COR-L47 (cell line): ENCODE measurements around the gene ENTR1.

Experiments used
- DNase-seq: peaks from one replicate; lab custom pipeline; 2025; lab: John Stamatoyannopoulos, UW

ENTR1 gene, protein sequence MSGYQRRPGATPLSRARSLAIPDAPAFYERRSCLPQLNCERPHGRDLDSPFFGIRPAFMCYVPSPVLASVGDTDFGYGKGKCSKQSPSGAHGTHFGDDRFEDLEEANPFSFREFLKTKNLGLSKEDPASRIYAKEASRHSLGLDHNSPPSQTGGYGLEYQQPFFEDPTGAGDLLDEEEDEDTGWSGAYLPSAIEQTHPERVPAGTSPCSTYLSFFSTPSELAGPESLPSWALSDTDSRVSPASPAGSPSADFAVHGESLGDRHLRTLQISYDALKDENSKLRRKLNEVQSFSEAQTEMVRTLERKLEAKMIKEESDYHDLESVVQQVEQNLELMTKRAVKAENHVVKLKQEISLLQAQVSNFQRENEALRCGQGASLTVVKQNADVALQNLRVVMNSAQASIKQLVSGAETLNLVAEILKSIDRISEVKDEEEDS

DNA sequence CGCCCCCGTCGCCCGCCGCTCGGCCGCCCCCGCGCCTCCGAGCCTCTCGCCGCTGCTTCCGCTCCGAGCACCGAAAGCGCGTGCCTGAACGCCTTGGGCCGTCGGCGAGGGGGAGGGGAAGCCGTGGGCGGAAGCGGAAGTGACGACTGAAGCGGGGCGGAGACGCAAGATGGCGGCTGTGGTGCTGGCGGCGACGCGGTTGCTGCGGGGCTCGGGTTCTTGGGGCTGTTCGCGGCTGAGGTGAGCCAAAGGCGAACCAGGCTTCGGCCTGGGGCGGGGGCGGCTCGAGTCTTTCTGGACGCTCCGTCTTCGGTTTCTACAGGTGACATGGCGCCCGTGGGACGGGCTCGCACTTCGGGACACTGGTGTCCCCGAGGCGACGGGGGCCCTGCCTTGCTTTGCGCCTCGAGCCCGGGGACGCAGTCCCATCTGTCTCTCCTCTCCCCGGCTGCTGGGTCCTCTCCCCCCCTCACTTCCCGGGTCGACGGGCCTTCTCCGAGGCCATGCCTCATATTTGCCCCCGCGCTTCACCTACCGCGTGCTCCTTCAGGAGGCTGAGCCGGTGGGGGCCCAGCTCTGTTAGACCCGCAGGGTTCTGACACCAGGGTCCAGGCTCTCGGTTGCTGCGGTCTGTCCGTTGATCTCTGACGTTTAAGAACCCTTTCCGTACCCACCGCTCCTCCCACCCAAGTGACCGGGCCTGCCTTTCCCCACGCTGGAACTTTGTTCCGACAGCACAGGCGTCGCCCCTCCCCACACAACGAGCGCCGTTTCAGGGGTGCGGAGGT, at the start of gene ENTR1, which contains the start of gene PMPCA:
ENTR1 (minus strand) TSS at position 115 of the 788 bp plus-strand sequence. CDS start 217 bp downstream, outside the sequence.
PMPCA (plus strand) TSS at position 159 of the 788 bp plus-strand sequence; CDS start at position 170, 11 bp downstream.
- DNase-seq, result peak; percentile 80

DNA sequence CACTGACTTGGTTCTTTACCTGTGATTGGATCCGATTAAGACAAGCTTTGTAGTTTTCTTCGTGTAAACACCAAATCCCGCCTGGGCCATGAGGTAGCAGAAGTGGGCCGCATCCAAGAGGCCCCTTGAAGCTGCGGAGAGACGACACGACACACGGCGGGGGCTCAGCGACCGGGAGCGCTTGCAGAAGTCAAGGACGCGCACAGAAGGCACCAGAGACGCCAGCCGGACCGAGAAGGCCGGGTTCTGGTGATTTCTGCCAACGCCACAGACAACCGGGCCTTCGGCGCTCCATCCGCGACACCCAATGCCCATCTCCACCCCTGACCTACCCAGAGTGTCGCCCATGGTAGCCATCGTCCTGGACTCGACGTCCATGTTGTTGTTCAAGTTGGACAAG, 49.0 kb upstream of the ENTR1 start:
- no peak for DNase-seq

DNA sequence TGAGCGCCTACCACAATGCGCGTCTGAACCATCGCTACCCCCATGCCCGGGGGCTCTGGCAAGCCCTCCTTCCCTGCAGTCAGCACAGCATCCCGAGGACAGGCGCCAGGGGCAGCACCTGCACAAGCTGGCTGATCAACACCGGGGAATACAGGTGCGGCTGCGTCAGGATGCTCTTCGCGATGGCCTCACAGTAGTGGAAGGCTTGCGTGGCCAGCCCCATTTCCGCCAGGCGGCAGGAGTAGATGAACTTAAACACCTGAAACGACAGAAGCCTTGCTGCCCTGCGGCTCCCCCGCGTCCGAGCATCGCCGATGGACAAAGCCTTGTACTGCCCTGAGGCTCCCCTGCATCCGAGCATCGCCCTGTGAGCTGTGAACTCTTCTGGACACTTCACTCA, 46.9 kb upstream of the ENTR1 start:
- no peak for DNase-seq

DNA sequence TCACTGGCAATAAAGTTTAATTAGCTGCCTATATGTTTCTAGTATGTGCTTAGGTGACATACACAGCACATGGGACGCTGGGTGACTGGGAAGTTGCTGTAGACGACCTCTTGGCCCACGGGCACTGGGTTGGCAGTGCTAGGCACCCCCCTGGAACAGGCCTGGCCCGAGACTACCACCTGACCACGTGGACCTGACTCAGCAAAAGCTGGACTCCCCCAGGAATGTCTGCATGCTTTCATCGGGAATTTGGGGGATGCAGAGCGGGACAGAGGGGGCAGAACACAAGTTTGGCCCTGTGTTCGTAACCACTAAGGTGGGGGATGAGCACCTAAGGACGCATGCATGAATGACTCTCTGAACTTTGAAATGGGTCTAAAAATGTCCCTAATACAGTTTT, 45.8 kb upstream of the ENTR1 start:
- no peak for DNase-seq

DNA sequence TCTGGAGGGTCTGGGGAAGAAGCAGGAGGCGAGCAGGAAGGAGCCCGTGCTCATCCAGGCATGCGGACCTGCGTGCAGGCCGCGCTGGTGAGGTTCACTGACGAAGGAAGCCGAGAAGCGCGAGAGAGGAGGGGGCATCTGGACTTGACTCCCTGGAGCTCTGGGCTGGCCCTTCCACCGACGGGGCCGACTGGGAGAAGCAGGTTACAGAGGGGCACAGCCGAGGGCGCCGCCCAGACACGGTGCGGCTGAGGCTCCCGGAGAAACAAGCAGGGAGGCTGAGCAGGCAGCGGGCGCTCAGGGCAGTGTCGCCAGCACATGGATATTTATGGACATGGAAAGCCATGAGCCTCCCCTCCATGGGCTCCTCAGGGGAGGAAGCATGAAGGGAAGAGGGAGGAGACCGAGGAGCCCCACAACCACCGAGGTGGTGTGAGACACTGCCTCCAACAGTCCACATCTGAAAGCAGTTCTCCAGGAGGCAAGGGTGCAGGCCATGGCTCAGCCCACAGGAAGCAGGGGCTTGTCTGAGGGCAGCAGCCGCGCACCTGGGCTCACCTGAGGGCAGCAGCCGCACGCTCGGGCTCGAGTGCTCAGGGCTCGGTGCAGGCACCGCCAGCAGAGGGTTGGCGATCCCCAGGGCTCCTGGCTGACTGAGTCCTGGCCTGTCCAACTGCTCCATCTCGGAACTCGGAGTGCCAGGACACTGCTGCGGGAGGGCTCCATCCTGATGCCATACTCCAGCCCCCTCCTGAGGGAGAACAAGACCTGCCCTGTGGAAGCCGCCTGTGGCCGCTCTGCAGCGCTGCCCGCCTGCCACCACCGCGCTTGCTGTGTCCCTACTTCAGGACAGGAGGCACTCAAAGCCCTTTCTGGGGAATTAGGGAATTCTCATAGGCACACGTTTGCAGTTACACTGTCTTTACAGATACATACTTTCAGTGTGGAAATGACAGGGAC, 44.9 kb upstream of the ENTR1 start:
- DNase-seq, result no peak

DNA sequence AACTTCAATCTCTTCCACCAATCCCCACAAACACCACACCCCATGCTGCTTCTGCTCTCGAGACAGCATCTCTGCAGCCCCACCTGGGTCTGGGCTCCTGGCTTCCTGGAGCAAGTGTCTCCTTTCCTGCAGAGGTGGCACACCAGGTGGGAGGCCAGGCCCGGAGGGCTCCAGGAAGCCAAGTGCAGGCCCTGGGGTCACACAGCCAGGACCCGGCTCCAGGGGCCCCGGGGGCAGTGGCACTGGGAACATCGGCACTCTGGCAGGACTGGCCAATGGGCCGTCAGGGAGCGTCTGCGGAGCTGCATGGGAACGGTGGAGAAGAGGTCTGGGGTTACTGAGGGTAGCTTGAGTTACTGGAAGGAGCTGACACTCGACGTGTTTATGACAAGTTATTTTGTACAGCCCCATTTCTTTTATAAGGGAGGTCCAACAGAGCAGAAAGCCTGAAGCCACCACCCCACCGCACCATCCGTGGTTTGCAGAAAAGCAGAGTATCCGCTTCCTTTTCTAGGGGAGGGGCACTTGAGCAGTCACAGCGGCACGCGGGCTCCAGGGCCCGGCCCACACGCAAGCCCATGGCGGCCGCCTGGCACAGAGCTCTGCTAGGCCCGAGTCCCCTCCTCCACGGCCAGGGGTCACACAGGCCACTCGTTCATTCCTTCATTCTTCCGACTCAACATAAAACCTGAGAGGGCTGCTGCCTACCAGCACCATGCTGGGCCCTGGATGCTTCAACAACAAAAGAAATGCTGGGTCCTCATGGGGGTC, 43.8 kb upstream of the ENTR1 start:
- DNase-seq, result no peak

DNA sequence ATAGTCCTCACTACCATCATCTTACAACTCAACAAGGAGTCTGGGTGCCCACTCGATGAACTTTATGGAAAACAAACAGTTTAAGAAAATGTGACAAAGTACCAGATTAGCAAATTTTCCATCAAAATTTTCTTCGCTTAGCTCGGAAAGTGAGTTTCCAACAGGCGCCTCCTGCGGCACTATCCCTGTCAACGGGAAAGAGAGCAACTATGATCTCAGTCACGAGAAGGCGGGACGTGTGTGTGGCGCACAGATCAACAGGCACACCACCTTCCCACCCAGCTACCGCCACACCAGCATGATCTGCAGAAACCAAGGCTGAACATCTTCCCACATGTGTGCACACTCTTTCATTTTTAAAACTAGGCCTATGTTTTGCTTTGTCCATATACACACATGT, 42.9 kb upstream of the ENTR1 start:
- DNase-seq, result no peak

DNA sequence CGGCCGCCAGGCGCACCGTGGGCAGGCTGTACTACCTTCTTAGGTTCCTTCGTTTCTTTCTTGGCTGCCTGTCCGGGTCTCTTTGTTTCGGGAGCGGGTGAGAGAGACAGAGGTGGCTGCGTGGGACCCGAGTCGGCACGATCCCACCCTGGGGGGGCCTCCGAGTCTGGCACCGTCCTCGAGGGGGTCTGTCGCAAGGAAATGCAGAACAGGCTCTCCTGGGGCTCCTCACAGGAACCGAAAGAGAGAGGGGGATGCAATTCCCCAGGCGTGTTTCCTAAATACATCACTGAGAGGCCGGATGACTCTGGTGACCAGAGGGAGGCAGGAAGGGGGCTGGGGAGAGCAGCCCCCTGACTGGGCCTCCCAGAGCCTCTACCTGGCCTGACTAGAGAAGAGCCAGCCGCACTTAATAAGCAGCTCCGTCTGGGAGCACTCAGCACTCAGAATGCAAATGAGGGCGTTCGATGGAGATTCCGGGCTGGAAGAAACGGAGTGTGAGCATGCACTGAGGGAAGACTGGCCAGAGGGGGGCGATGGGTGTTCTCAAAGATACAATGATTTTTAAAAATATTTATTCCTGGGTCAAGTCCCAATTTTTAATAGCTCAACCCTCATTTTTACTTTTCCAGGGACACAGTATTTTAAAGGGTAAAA, 40.9 kb upstream of the ENTR1 start:
- DNase-seq, result no peak

DNA sequence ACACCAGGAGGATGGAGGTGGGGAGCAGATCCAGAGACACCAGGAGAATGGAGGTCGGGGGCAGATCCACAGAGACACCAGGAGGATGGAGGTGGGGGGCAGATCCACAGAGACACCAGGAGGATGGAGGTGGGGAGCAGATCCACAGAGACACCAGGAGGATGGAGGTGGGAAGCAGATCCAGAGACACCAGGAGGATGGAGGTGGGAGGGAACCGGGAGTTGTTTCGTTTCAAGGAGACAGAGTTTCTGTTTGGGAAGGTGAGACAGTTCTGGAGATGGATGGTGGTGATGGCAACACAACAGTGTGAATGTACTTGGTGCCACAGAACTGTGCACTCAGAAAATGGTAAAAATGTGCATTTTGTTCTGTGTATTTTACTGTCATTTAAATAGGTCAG, 38.2 kb upstream of the ENTR1 start:
- no peak for DNase-seq

DNA sequence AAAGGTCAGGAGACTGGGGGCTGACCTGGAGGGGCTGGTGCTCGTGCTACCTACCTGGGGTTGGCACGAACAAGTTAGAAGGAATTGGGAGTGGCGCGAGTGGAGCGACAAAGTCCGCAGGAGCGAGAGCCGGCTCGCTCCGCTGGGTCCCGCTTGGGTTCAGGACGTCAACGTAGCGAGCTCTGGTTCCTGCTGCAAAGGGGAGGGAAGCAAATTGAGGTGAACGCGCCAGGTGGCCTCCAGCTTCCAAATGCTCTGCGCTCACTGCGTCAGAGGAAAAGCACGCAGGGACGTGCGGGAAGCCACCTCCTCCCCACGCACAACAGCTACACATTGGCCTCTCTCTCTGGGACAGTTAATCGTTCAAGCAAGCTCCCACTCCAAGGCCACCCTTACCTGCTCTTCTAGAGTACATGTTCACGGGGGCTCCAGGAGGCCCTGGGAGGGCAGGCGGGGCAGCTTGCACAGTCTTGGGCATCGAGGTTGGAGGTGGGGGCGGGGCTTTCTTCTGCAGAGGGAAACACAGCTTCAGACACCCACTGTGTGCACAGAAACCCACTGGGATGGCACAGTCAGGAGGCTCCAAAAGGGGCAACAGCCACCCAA, 36.9 kb upstream of the ENTR1 start:
- no peak for DNase-seq

DNA sequence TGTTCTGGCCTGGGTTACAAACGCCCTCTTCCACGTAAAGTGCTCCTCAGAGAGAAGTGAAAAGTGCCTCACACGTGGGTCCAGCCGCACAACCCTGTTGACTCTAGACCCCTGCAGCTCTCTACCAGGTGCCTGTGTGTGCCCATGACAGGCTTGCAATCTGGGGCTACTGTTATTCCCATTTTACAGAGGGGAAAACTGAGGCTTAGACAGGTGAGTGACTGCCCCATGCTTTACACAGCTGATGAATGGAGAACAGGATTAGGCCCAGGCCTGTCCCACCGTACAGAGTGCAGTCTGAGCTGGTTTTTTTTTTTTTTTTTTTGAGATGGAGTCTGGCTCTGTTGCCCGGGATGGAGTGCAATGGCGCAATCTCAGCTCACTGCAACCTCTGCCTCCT, 35.4 kb upstream of the ENTR1 start:
- DNase-seq, result no peak

DNA sequence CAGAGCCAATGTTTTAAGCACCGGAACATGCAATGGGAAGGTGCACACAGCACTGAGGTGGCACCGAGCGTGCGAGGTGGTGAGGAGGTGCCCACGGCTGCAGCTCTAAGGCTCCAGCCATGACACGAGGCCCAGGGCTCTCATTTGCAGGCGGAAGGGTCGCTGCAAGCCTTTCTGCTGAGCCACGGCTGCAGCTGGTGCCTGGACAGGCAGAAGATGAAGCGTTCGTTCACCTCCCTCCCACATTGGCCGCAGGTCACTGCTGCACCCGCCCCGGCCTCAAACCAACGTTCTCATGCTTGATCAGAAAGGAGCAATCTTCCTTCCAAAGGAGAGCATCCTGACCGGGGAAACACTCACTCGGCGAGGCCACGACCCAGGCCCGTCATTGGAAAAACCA, 33.7 kb upstream of the ENTR1 start:
- DNase-seq, result no peak

DNA sequence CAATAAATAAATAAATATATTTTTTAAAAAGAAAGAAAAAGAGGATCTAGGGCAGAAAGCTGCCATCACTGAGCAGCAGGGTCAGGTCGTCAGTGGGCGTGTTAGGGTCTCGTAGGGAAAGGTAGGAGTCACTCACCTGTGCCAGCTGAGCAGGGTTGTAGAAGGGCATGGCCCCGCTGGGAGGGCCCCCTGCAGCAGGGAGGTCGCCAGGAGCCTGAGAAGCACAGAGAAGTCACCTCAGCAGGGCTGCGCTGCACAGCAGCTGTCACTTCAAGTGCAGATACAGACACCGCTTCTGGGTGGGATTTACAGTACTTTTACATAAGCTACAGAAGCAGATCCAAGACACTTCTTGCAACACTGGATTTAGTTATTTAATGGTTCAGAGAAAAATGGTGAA, 33.3 kb upstream of the ENTR1 start:
- no peak for DNase-seq

DNA sequence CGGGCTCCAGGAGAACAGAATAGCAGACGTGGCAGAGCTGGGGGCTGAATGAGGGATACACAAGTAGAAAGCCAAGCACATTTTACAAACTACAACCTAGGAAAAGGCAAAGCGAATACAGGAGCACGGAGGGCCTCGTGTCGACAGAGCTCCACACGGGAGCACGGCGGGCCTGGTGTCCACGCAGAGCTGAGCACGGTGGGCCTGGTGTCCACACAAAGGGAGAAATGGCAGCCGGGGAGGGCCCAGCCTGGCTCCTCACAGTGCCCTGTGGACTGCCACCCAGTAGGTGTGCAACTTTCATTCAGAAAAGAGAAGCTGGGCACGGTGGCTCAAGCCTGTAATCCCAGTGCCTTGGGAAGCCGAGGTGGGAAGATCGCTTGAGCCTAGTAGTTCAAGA, 32.7 kb upstream of the ENTR1 start:
- no peak for DNase-seq

DNA sequence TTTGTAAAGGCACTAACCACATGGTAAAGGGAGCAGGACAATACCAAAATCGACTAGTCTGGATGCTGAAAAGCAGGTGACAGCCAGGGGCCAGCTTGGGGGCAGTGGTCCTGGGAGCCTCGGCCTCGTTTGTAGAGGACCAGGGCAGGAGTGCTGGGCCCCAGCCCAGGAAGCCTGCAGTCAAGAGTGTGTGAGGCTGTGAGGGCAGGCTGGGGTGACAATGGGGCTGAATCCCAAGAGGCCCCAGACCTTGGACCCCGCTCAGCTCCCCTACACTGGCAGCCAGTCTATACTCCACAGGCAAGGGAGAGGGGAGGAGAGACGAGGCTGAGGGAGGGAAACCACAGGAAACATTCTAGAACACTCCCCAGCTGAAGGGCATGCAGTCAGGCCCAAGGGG, 31.9 kb upstream of the ENTR1 start:
- no peak for DNase-seq

DNA sequence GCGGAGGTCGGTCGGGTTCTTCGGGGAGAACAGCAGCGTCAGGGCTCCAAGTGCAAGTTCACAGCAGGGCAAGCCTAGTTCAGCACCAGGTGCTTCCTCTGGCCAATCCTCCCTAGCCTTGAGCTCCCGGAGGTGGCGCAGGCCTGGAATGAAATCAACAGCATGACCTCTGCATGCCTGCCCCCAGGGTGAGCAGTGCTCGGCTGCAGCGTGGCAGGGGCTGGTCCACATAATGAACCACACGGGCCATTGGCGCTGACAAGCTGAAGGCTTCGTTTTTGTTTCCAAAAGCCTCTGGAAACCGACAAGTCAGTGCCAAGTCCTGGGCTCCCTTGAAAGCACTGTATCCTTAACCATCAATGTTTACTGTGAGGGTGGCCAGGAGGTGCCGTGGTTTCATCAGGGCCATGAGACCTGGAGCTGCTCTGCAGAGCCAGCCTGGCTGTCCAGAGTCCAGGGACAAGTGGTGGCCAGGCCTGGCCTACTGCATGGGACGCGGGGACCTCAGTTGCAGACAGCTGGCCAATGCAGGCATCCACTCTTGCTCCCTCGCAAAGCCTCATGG, 31.3 kb upstream of the ENTR1 start:
- DNase-seq, result no peak

DNA sequence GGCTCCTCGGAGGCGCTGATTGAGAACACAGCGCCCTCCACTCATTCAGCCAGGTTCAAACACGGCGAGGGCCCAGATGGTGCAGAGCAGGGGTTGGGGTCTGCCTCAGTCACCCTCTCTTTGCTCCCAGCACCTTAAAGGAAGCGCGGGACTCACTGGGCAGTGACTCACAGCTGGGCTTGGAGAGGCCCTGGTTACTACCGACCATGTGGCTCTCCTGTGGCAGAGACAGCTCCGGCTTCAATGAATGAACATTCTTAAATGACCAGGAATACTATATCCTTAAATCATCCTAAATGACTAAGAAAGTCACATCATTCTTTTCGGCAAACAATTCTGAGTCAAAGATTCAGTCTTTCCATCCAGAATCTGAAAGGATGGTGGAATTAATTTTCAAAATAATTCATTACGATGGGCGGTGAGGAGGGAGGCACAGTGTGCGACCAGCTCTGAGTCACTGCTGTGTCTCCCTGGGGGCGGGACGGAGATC, 30.8 kb upstream of the ENTR1 start:
- no peak for DNase-seq

DNA sequence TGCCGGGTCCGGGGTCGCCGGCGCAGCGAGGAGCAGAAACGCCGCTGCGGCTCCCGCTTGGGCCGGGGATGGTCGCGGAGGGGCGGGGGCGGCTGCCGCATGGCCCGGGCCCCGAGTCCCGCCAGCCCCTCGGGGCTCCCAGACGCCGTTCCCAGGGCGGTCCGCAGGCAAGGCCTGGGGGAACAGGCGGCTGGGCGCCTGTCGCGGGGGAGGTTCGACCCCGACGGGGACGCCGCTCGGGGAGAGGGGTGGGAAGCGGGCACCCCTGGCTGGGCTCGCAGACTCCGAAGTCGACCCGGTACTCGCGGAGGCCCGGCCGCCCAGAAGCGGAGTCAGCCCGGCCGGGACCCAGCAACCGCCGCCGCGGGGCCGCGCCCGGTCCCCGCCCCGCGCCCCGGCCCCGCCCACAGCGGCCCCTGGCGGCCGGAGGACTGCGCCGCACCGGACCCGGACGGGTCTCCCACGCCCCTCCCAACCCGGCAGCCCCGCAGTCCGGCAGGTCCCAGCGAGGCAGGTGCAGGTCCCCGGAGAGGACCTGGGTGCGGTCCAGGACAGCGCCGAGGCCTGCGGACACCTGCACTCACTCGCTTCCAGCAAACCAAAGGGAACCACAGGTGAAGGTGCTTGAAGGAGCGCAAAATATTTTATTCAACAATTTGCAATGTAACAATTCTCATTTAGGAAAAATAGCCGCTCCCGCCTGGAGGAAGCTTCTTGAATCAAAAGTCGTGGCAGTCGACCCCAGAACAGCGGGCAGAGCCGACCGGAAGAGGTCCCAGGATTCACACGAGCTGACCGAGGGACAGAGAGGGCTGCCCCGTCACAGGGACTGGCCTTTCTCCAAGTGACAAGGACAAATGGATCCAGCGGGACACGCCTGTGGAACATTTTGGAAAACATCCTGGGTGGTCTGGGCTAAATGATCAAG, 29.3 kb upstream of the ENTR1 start, which contains the start of gene INPP5E:
INPP5E (minus strand) TSS at position 365 of the 928 bp plus-strand sequence. CDS start 426 bp downstream, outside the sequence.
- DNase-seq, result peak; percentile 64
